ENCODE results near the gene ING3. TPM values are rescaled to one million over a fixed set of nuclear protein-coding genes. Genes with fewer than 3 reads are reported as not detected.

Gene ING3, protein sequence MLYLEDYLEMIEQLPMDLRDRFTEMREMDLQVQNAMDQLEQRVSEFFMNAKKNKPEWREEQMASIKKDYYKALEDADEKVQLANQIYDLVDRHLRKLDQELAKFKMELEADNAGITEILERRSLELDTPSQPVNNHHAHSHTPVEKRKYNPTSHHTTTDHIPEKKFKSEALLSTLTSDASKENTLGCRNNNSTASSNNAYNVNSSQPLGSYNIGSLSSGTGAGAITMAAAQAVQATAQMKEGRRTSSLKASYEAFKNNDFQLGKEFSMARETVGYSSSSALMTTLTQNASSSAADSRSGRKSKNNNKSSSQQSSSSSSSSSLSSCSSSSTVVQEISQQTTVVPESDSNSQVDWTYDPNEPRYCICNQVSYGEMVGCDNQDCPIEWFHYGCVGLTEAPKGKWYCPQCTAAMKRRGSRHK
- total RNA-seq = 20.2 and 20.7 TPM in 2 replicates
- long read RNA-seq, transcript ING3-201 (12 exons, 3,777 nt) = major isoform, 92 of 159 reads
- long read RNA-seq, transcript ING3-203 (11 exons, 1,718 nt) = minor isoform, 12 of 159 reads
- long read RNA-seq, transcript ING3-205 (4 exons, 1,723 nt) = minor isoform, 11 of 159 reads
- long read RNA-seq, transcript ING3-202 (5 exons, 1,222 nt) = minor isoform, 25 of 159 reads
- long read RNA-seq, partial matches to known transcripts = 7 of 159 reads
- long read RNA-seq, other reads (novel, unspliced or antisense) = 7 of 159 reads

DNA sequence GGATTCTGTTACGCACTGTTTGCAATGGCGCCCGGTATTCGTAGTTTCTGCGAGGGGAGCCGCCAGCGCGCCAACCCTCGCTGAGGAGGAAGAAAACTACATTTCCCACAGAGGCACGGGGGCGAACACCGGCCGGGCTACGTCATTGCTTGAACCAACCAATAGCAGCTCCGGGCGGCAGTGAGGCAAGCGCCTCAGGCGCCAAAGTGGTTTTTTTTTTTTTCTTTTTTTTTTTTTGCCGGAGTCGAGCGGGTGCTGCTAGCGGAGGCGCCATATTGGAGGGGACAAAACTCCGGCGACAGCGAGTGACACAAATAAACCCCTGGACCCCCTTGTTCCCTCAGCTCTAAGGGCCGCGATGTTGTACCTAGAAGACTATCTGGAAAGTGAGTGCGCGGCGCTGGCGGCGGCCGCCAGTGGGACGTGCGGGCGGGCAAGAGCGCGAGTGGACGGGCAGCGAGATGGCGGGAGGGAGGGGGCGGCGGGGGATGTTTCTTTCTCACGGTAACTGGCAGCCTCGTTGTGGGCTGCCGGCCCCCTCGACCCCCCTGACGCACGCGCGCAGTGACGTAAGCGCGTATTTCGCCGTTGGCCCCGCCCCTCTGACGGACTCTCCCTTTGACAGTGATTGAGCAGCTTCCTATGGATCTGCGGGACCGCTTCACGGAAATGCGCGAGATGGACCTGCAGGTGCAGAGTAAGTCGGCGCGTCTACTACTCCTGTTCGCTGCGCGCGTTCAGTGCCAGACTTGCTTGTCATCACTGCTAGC lies at the start of gene ING3:
Gene ING3, plus strand, starts transcription at position 239 of the 770 bp plus-strand sequence. Its CDS starts 120 bp downstream, at position 359.
- peak within 1 kb of the TSS; percentile 99 for H3K27ac Mint-ChIP-seq (ENCODE audit: unreplicated experiment)
- peaks cover 18% of the 10 kb centered on the region for H3K4me1 Mint-ChIP-seq (ENCODE audit: unreplicated experiment)
- peak; percentile 98 for DNase-seq (ENCODE audit: extremely low spot score, unreplicated experiment)
- H3K4me3 Mint-ChIP-seq (ENCODE audit: unreplicated experiment) = peak within 1 kb of the TSS; percentile 92
- peaks cover 17% of the 10 kb centered on the region for H3K27me3 Mint-ChIP-seq (ENCODE audit: unreplicated experiment)
- TF ChIP-seq, protein P1, sequence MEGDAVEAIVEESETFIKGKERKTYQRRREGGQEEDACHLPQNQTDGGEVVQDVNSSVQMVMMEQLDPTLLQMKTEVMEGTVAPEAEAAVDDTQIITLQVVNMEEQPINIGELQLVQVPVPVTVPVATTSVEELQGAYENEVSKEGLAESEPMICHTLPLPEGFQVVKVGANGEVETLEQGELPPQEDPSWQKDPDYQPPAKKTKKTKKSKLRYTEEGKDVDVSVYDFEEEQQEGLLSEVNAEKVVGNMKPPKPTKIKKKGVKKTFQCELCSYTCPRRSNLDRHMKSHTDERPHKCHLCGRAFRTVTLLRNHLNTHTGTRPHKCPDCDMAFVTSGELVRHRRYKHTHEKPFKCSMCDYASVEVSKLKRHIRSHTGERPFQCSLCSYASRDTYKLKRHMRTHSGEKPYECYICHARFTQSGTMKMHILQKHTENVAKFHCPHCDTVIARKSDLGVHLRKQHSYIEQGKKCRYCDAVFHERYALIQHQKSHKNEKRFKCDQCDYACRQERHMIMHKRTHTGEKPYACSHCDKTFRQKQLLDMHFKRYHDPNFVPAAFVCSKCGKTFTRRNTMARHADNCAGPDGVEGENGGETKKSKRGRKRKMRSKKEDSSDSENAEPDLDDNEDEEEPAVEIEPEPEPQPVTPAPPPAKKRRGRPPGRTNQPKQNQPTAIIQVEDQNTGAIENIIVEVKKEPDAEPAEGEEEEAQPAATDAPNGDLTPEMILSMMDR (IDR thresholded peaks at IDR 0.05) = no peak
- H3K9me3 Mint-ChIP-seq (ENCODE audit: unreplicated experiment) = no peaks in the 10 kb centered on the region
- peaks cover 13% of the 10 kb centered on the region for H3K36me3 Mint-ChIP-seq (ENCODE audit: unreplicated experiment)

DNA sequence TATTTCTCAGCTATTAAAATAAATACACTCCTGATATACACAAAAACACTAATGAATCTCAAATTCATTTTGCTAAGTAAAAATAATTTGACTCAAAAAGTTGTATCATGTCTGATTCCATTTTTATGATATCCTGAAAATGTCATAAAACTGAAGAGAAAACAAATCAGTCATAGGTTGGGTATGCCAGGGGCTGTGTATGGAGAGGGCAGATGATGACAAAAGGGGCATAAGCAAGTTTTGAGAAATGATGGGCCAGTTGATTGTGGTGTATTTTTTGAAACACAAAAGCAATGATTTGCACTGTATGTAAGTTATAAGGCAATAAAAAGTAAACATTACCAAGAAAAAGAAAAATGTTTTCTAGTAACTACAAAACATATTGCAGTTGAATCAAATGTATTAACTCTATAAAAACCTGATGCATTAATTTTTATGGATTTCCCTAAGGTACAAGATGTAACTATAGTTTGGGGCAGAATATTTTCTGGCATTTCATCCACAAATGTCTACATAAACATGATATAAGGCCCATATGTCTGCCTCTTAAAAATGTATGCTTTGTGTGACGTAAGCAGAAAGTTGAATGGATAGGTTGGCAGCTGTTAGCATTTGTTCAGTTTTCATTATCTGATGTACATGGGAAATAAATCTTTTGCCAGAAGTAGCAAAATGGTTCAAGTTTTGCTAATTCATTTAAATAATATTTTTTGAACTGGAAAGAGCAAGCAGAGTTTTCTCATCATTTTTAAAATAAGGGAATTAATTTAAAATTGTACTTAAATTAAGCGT lies 35.1 kb upstream of the ING3 start:
- H3K27ac Mint-ChIP-seq (ENCODE audit: unreplicated experiment) = no peak overlapping the region
- TF ChIP-seq, protein P1 (IDR thresholded peaks at IDR 0.05) = no peak
- no peaks in the 10 kb centered on the region for H3K36me3 Mint-ChIP-seq (ENCODE audit: unreplicated experiment)
- H3K27me3 Mint-ChIP-seq (ENCODE audit: unreplicated experiment) = peaks cover 2% of the 10 kb centered on the region
- peaks cover 8% of the 10 kb centered on the region for H3K9me3 Mint-ChIP-seq (ENCODE audit: unreplicated experiment)
- H3K4me3 Mint-ChIP-seq (ENCODE audit: unreplicated experiment) = no peak overlapping the region
- no peaks in the 10 kb centered on the region for H3K4me1 Mint-ChIP-seq (ENCODE audit: unreplicated experiment)
- no peak for DNase-seq (ENCODE audit: extremely low spot score, unreplicated experiment)

DNA sequence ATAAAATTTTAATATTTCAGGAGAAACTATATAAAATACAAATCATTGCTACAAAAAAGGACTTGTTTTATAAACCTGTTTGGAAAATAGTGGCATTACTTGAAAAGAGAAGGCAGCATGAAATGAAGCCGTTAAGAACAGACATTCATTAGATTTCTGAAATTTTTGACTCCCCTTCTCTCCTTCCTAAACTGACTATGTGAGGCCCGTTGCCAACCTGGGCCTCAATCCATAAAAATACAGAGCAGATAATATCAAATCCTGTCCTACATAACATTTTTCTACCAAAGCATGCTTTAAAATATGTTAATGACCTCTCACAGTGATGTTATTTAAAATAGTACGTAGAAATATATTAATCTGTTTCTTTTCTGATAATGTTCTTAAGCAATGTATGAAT lies 34.5 kb upstream of the ING3 start:
- Mint-ChIP-seq H3K36me3 (ENCODE audit: unreplicated experiment) (no peaks in the 10 kb centered on the region), H3K27me3 (ENCODE audit: unreplicated experiment) (peaks cover 2% of the 10 kb centered on the region), H3K4me1 (ENCODE audit: unreplicated experiment) (no peaks in the 10 kb centered on the region), H3K27ac (ENCODE audit: unreplicated experiment) (no peak overlapping the region), H3K9me3 (ENCODE audit: unreplicated experiment) (peaks cover 8% of the 10 kb centered on the region), H3K4me3 (ENCODE audit: unreplicated experiment) (no peak overlapping the region)
- TF ChIP-seq, protein P1 (IDR thresholded peaks at IDR 0.05) = no peak
- DNase-seq (ENCODE audit: extremely low spot score, unreplicated experiment) = no peak

DNA sequence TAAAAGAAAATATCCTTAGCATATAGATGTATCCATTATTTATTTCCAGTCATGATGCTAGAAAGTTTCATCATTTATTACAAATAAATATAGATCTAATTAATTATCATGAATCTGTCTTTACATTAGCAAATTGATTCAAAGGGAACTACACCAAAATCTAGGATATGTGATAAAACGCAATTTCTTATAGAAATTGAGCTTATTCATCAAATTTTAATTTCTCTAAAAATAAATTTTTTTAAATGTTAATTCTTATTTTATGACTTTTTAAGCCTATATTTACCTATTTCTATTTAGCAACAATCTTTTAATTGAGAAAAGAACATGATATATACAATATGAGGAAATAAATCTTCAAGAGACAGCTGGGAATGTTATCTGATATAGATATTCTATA lies 34.0 kb upstream of the ING3 start:
- peaks cover 2% of the 10 kb centered on the region for H3K27me3 Mint-ChIP-seq (ENCODE audit: unreplicated experiment)
- TF ChIP-seq, protein P1 (IDR thresholded peaks at IDR 0.05) = no peak
- H3K4me1 Mint-ChIP-seq (ENCODE audit: unreplicated experiment) = no peaks in the 10 kb centered on the region
- H3K4me3 Mint-ChIP-seq (ENCODE audit: unreplicated experiment) = no peak overlapping the region
- DNase-seq (ENCODE audit: extremely low spot score, unreplicated experiment) = no peak
- H3K9me3 Mint-ChIP-seq (ENCODE audit: unreplicated experiment) = peaks cover 8% of the 10 kb centered on the region
- H3K36me3 Mint-ChIP-seq (ENCODE audit: unreplicated experiment) = no peaks in the 10 kb centered on the region
- H3K27ac Mint-ChIP-seq (ENCODE audit: unreplicated experiment) = no peak overlapping the region
